K562 (cell line): ENCODE measurements around the gene ZNF559. TPM values are rescaled to one million over a fixed set of nuclear protein-coding genes. Genes with fewer than 3 reads are reported as not detected.
A peak's percentile ranks its signal among the peaks of the same experiment; 100 is the strongest.

Experiments used
- BRD4 ChIP-seq: fragments of 200-600 bp; sonication (generic); IDR thresholded peaks from 2 replicates; pipeline ENCODE4 v1.6.1; 2017; ENCODE audit warnings: inconsistent platforms
- CC2D1A ChIP-seq: fragments of 450-650 bp; IDR thresholded peaks from 2 replicates; pipeline ENCODE4 v1.6.1; 2017; ENCODE audit warnings: mild to moderate bottlenecking
- DMBX1 ChIP-seq: fragments of 250-450 bp; sonication (Bioruptor Pico); IDR thresholded peaks from 2 replicates; pipeline ENCODE4 v1.8.0; 2022; ENCODE audit warnings: inconsistent platforms, mild to moderate bottlenecking, moderate library complexity, borderline replicate concordance
- HMGN3 ChIP-seq: IDR thresholded peaks from 2 replicates; pipeline ENCODE4 v1.6.1; 2011; ENCODE audit warnings: borderline replicate concordance, low read depth, mild to moderate bottlenecking, mixed read lengths, low read length; ENCODE audit not compliant: insufficient read length; ENCODE audit errors: extremely low read depth
- IRF2 ChIP-seq: sonication (generic); formaldehyde crosslinking; IDR thresholded peaks from 2 replicates; pipeline ENCODE4 v1.8.1; 2022; ENCODE audit warnings: mild to moderate bottlenecking, missing genetic modification reagents
- MAZ ChIP-seq, 2 experiments: fragments of 450-650 bp in 1 of 2; sonication (generic) in 1 of 2; formaldehyde crosslinking; IDR thresholded peaks in 1 of 2; conservative IDR thresholded peaks in 1 of 2; 2 replicates each; pipeline versions ENCODE4 v1.4.0 to v1.5.0; 2020; ENCODE audit warnings: mild to moderate bottlenecking in 1 of 2, missing genetic modification reagents in 1 of 2
- MYC ChIP-seq, 2 experiments: fragments of 250-450 bp in 1 of 2; sonication (Bioruptor Pico) in 1 of 2; IDR thresholded peaks; 2 replicates each; pipeline versions ENCODE4 v1.5.1 to v1.6.1; 2012 to 2021; ENCODE audit warnings: low read depth in 2 of 2, borderline replicate concordance in 1 of 2, improper control_type of control experiment in 1 of 2, low read length in 1 of 2, mild to moderate bottlenecking in 1 of 2, moderate library complexity in 1 of 2
- NFRKB ChIP-seq: fragments of 450-650 bp; IDR thresholded peaks from 2 replicates; pipeline ENCODE4 v1.6.1; 2016; ENCODE audit warnings: low read depth
- PHF21A ChIP-seq: fragments of 450-650 bp; IDR thresholded peaks from 2 replicates; pipeline ENCODE4 v1.6.1; 2017; ENCODE audit warnings: low read depth, borderline replicate concordance
- SIN3A ChIP-seq, 2 experiments: fragments of 150-350 bp in 1 of 2; IDR thresholded peaks; 2 replicates each; pipeline ENCODE4 v1.6.1; 2011 to 2016; ENCODE audit warnings: borderline replicate concordance in 2 of 2, low read depth in 2 of 2, low read length in 2 of 2, mild to moderate bottlenecking in 2 of 2, moderate library complexity in 2 of 2; ENCODE audit not compliant: control insufficient read depth in 1 of 2
- TFAP4 ChIP-seq: sonication (generic); formaldehyde crosslinking; IDR thresholded peaks from 2 replicates; pipeline ENCODE4 v1.8.0; 2022; ENCODE audit warnings: missing genetic modification reagents, mild to moderate bottlenecking, moderate library complexity, borderline replicate concordance
- VEZF1 ChIP-seq: fragments of 200-800 bp; sonication (Bioruptor generic); IDR thresholded peaks from 2 replicates; pipeline ENCODE4 v1.6.1; 2017; ENCODE audit warnings: missing genetic modification characterization, missing compliant biosample characterization
- WHSC1 ChIP-seq: IDR thresholded peaks from one replicate; pipeline ENCODE4 v1.6.1; 2012; ENCODE audit warnings: low read length, control low read depth, inconsistent platforms
- ZNF655 ChIP-seq: fragments of 250-450 bp; sonication (Bioruptor Pico); IDR thresholded peaks from 2 replicates; pipeline ENCODE4 v1.5.0; 2021
- polyA plus RNA-seq, 8 experiments: library from polyadenylated mRNA; depleted of rRNA in 4 of 8; stranded (reverse) in 5 of 8; unstranded in 3 of 8; fragments of >200 nt; fragmentation: Nextera tagmentation in 2 of 8; fragmentation: Illumina TruSeq in 1 of 8; extraction: Ambion mirVana in 2 of 8; extraction: Trizol in 1 of 8; gene quantifications; 2 replicates each; pipeline versions ENCODE4 v1.2.1 to v1.2.3, GENCODE V29; 2011 to 2014; ENCODE audit warnings: inconsistent platforms in 1 of 8, missing spikeins in 1 of 8
- total RNA-seq, 7 experiments: library from RNA; depleted of rRNA in 6 of 7; stranded (reverse); fragments of >200 nt in 6 of 7; fragmentation: Illumina TruSeq in 2 of 7; extraction: Trizol in 2 of 7; gene quantifications; 2 replicates each; pipeline versions ENCODE4 v1.2.1 to v1.2.3, GENCODE V29; 2011 to 2021; ENCODE audit warnings: low replicate concordance in 1 of 7
- TF ChIP-seq, protein P1 (sequence below): fragments of 450-650 bp; IDR thresholded peaks from 2 replicates; pipeline ENCODE4 v1.6.1; 2014; ENCODE audit warnings: low read depth, mild to moderate bottlenecking, moderate library complexity, borderline replicate concordance
- TF ChIP-seq, protein P2 (sequence below): fragments of 250-450 bp; sonication (Bioruptor Pico); IDR thresholded peaks from 2 replicates; pipeline ENCODE4 v1.4.0; 2020; ENCODE audit warnings: mild to moderate bottlenecking
- TF ChIP-seq, protein P3 (sequence below): fragments of 450-650 bp; IDR thresholded peaks from 2 replicates; pipeline ENCODE4 v1.6.1; 2016; ENCODE audit warnings: antibody characterized with exemption

ZNF559 gene
- total and polyA plus RNA-seq, 9 of the 15 experiments (the other 6 are each of a cell fraction or from before 2014, with no cell fraction given): 4.0 to 21.5 (median 11.5) TPM

DNA sequence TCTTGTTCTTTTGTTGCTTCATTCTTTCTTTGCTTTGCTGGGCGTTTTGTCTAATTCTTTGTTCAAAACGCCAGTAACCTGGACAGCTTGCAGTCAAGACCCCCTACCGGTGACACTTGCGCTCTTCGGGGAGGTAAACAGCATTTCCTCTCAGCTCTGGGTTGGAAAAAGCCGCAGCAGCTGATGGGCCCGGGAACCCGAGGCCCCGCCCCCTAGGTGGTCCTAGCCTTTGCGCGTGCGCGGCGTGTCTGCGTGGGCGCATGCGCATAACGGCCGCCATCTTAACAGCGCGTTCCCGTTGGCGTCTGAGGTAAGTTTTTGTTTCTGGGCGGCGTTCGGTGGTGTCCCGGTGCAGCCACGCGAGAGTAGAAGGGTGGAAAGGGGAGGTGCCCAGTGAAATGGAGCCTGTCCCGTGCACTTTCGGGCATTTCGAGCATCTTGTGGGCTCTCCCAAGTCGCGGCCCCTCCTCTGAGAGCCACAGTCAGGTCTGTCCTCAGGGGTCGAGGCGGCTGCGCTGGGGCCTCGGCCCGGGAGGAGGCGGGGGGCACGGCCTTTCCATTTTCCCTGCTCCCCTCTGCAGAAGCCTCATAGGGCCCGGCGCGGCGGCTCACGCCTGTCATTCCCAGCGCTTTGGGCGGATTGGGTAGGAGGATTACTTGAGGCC, at the start of gene ZNF559 (continued):
- TF ChIP-seq SIN3A (IDR thresholded peaks at IDR 0.05; ENCODE audit: borderline replicate concordance in 2 of 2, control insufficient read depth in 1 of 2, low read depth in 2 of 2, low read length in 2 of 2) (peak in 1 of 2 experiments; percentile 34; a peak in 1 of 4 replicates), ZNF655 (CRISPR knock-in tag) (no peak), PHF21A (0 out of 2 replicates have a peak, but pooled peaks have one; percentile 22), CC2D1A (0 out of 2 replicates have a peak, but pooled peaks have one; percentile 3), WHSC1 (no peak), DMBX1 (CRISPR knock-in tag) (no peak), IRF2 (CRISPR knock-in tag) (no peak), MAZ (CRISPR knock-in tag; conservative IDR thresholded peaks at IDR 0.05 in 1 of 2, IDR thresholded peaks at IDR 0.05 in 1 of 2) (peak in 1 of 2 experiments; percentile 57; a peak in 2 of 4 replicates), TFAP4 (peak; percentile 96), BRD4 (0 out of 2 replicates have a peak, but pooled peaks have one; percentile 42), HMGN3 (peak; percentile 29), NFRKB (0 out of 2 replicates have a peak, but pooled peaks have one; percentile 7), MYC (IDR thresholded peaks at IDR 0.05; ENCODE audit: low read depth, low read length) (0 out of 2 replicates have a peak, but pooled peaks have one; percentile 41), MYC (CRISPR knock-in tag; IDR thresholded peaks at IDR 0.05; ENCODE audit: borderline replicate concordance, low read depth) (no peak), VEZF1 (peak; percentile 61)
- TF ChIP-seq, protein P1, sequence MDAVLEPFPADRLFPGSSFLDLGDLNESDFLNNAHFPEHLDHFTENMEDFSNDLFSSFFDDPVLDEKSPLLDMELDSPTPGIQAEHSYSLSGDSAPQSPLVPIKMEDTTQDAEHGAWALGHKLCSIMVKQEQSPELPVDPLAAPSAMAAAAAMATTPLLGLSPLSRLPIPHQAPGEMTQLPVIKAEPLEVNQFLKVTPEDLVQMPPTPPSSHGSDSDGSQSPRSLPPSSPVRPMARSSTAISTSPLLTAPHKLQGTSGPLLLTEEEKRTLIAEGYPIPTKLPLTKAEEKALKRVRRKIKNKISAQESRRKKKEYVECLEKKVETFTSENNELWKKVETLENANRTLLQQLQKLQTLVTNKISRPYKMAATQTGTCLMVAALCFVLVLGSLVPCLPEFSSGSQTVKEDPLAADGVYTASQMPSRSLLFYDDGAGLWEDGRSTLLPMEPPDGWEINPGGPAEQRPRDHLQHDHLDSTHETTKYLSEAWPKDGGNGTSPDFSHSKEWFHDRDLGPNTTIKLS: peak; percentile 44; the same call in 1 of the 2 replicates
- TF ChIP-seq, protein P2, sequence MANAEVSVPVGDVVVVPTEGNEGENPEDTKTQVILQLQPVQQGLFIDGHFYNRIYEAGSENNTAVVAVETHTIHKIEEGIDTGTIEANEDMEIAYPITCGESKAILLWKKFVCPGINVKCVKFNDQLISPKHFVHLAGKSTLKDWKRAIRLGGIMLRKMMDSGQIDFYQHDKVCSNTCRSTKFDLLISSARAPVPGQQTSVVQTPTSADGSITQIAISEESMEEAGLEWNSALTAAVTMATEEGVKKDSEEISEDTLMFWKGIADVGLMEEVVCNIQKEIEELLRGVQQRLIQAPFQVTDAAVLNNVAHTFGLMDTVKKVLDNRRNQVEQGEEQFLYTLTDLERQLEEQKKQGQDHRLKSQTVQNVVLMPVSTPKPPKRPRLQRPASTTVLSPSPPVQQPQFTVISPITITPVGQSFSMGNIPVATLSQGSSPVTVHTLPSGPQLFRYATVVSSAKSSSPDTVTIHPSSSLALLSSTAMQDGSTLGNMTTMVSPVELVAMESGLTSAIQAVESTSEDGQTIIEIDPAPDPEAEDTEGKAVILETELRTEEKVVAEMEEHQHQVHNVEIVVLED: peak; percentile 46; the same call in 1 of the 2 replicates
- TF ChIP-seq, protein P3, sequence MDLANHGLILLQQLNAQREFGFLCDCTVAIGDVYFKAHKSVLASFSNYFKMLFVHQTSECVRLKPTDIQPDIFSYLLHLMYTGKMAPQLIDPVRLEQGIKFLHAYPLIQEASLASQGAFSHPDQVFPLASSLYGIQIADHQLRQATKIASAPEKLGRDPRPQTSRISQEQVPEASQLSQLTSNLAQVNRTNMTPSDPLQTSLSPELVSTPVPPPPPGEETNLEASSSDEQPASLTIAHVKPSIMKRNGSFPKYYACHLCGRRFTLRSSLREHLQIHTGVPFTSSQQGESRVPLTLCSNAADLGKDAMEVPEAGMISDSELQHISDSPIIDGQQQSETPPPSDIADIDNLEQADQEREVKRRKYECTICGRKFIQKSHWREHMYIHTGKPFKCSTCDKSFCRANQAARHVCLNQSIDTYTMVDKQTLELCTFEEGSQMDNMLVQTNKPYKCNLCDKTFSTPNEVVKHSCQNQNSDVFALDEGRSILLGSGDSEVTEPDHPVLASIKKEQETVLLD: peak; percentile 98
